Liver (tissue), 9 donors: ENCODE results near the gene C1QL2. TPM values are rescaled to one million over a fixed set of nuclear protein-coding genes. Genes with fewer than 3 reads are reported as not detected.

ENCODE experiments used
- DNase-seq: peaks from one replicate; pipeline ENCODE4 v3.0.0-alpha.2; 2017; ENCODE audit warnings: low spot score
- H3K27ac ChIP-seq, 2 donors: one replicate each; pipeline ENCODE4 v1.7.0; 2013; ENCODE audit warnings: inconsistent platforms in 2 of 2, low read length in 2 of 2, control low read depth in 1 of 2, low read depth in 1 of 2, mild to moderate bottlenecking in 1 of 2
- H3K27me3 ChIP-seq, 4 donors: one replicate each; pipeline versions ENCODE4 v1.6.1 to v1.7.0; 2013; ENCODE audit warnings: low read length in 3 of 4, inconsistent platforms in 1 of 4, mild to moderate bottlenecking in 1 of 4, moderate library complexity in 1 of 4; ENCODE audit not compliant: control insufficient read depth in 4 of 4, insufficient read depth in 4 of 4
- H3K36me3 ChIP-seq, 4 donors: one replicate each; pipeline versions ENCODE4 v1.6.1 to v1.7.0; 2013; ENCODE audit warnings: low read length in 3 of 4, mild to moderate bottlenecking in 3 of 4, low read depth in 1 of 4, moderate library complexity in 1 of 4; ENCODE audit not compliant: control insufficient read depth in 4 of 4, insufficient read depth in 3 of 4
- H3K4me1 ChIP-seq, 4 donors: one replicate each; pipeline versions ENCODE4 v1.6.1 to v1.7.0; 2013; ENCODE audit warnings: low read length in 3 of 4, mild to moderate bottlenecking in 3 of 4, moderate library complexity in 1 of 4; ENCODE audit not compliant: control insufficient read depth in 4 of 4, insufficient read depth in 4 of 4
- H3K4me3 ChIP-seq, 3 donors: one replicate each; pipeline versions ENCODE4 v1.6.1 to v1.7.0; 2013; ENCODE audit warnings: low read length in 3 of 3, control low read depth in 1 of 3, low read depth in 1 of 3, mild to moderate bottlenecking in 1 of 3
- H3K9ac ChIP-seq, 2 donors: one replicate each; pipeline ENCODE4 v1.7.0; 2013; ENCODE audit warnings: low read length in 2 of 2, mild to moderate bottlenecking in 2 of 2, moderate library complexity in 2 of 2, control low read depth in 1 of 2, low read depth in 1 of 2
- H3K9me3 ChIP-seq, 4 donors: one replicate each; pipeline versions ENCODE4 v1.6.1 to v1.7.0; 2013; ENCODE audit warnings: low read length in 3 of 4; ENCODE audit not compliant: control insufficient read depth in 4 of 4
- EGR1 ChIP-seq, 2 donors: IDR thresholded peaks; 2 replicates each; pipeline ENCODE4 v1.6.1; 2016 to 2018; ENCODE audit warnings: antibody characterized with exemption in 2 of 2, low read depth in 2 of 2
- FOXA1 ChIP-seq: IDR thresholded peaks from 2 replicates; pipeline ENCODE4 v1.6.1; 2016; ENCODE audit warnings: antibody characterized with exemption
- FOXA2 ChIP-seq: IDR thresholded peaks from 2 replicates; pipeline ENCODE4 v1.6.1; 2016; ENCODE audit warnings: antibody characterized with exemption
- GABPA ChIP-seq, 2 donors: IDR thresholded peaks in 1 of 2; conservative IDR thresholded peaks in 1 of 2; 2 replicates each; pipeline ENCODE4 v1.6.1; 2016; ENCODE audit warnings: antibody characterized with exemption in 2 of 2, mild to moderate bottlenecking in 1 of 2, moderate library complexity in 1 of 2
- JUND ChIP-seq, 2 donors: IDR thresholded peaks; 2 replicates each; pipeline ENCODE4 v1.6.1; 2016; ENCODE audit warnings: antibody characterized with exemption in 2 of 2
- MAX ChIP-seq: IDR thresholded peaks from 2 replicates; pipeline ENCODE4 v1.6.1; 2016; ENCODE audit warnings: antibody characterized with exemption
- NR2F2 ChIP-seq: IDR thresholded peaks from 2 replicates; pipeline ENCODE4 v1.6.1; 2016; ENCODE audit warnings: antibody characterized with exemption
- RAD21 ChIP-seq, 2 donors: IDR thresholded peaks; 2 replicates each; pipeline ENCODE4 v1.6.1; 2016; ENCODE audit warnings: antibody characterized with exemption in 2 of 2, mild to moderate bottlenecking in 2 of 2
- REST ChIP-seq: IDR thresholded peaks from 2 replicates; pipeline ENCODE4 v1.6.1; 2016; ENCODE audit warnings: antibody characterized with exemption, mild to moderate bottlenecking
- RXRA ChIP-seq, 2 donors: IDR thresholded peaks; 2 replicates each; pipeline ENCODE4 v1.6.1; 2017 to 2018; ENCODE audit warnings: antibody characterized with exemption in 2 of 2, mild to moderate bottlenecking in 1 of 2
- TAF1 ChIP-seq: conservative IDR thresholded peaks from 2 replicates; pipeline ENCODE4 v1.6.1; 2016; ENCODE audit warnings: antibody characterized with exemption, mild to moderate bottlenecking
- YY1 ChIP-seq: IDR thresholded peaks from 2 replicates; pipeline ENCODE4 v1.6.1; 2016; ENCODE audit warnings: antibody characterized with exemption, mild to moderate bottlenecking
- WGBS: extraction: QIAGEN DNeasy Blood & Tissue Kit; methylation state at CpG from one replicate; pipeline ENCODE4 v1.1.7; 2013; 5-methylcytosine and 5-hydroxymethylcytosine counted together
- polyA plus RNA-seq, 2 donors: library from polyadenylated mRNA; stranded (reverse) in 1 of 2; unstranded in 1 of 2; fragments of 200-250 nt in 1 of 2; fragments of >200 nt in 1 of 2; fragmentation: Nextera tagmentation in 1 of 2; extraction: Ambion mirVana in 1 of 2; gene quantifications; one replicate each; pipeline versions ENCODE4 v1.2.1 to v1.2.3, GENCODE V29; 2013 to 2015
- total RNA-seq, 2 donors: library from RNA; depleted of rRNA; stranded (reverse); fragments of >200 nt; gene quantifications; one replicate each; pipeline ENCODE4 v1.2.3, GENCODE V29; 2014
- TF ChIP-seq, protein P1 (sequence below): fragments of 150-350 bp; IDR thresholded peaks from 2 replicates; pipeline ENCODE4 v1.5.1; 2017; ENCODE audit warnings: improper control_type of control experiment, low read depth, low read length; ENCODE audit not compliant: missing input control
- TF ChIP-seq, protein P2 (sequence below): IDR thresholded peaks from 2 replicates; pipeline ENCODE4 v1.6.1; 2016; ENCODE audit warnings: antibody characterized with exemption
- donor health status: healthy.
- donor health status: healthy.
- donor health status: healthy.
- donor health status: healthy.
- donor health status: healthy.

C1QL2 gene
- total and polyA plus RNA-seq, 4 donors, result not detected

DNA sequence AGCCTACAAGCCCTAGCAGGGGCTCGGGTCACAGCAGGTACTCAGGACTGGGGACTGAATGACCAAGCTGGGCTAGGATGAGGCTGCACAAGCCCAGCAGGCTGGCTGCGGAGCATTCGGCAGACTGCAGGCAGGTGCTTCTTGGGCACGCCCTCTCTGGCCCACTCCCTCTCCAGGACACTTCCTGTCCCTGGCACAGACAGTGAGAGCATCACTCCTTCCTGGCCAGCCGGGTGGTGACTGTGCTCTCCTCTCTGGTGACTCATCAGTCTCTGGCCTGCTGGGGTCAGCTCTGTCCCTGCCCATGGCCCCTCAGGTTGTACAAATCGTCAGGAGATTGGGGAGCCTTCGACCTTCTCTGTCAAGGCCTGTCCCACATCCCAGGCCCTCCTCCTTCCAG lies 22.5 kb downstream of the C1QL2 start:
- H3K27me3 ChIP-seq, result no peaks in the 10 kb centered on the region
- no peak for DNase-seq
- 61% methylated on average over 7 of the region's 7 CpGs for WGBS

More for the DNA sequence above, 22.5 kb downstream of the C1QL2 start:
- TF ChIP-seq, protein P1, sequence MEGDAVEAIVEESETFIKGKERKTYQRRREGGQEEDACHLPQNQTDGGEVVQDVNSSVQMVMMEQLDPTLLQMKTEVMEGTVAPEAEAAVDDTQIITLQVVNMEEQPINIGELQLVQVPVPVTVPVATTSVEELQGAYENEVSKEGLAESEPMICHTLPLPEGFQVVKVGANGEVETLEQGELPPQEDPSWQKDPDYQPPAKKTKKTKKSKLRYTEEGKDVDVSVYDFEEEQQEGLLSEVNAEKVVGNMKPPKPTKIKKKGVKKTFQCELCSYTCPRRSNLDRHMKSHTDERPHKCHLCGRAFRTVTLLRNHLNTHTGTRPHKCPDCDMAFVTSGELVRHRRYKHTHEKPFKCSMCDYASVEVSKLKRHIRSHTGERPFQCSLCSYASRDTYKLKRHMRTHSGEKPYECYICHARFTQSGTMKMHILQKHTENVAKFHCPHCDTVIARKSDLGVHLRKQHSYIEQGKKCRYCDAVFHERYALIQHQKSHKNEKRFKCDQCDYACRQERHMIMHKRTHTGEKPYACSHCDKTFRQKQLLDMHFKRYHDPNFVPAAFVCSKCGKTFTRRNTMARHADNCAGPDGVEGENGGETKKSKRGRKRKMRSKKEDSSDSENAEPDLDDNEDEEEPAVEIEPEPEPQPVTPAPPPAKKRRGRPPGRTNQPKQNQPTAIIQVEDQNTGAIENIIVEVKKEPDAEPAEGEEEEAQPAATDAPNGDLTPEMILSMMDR, result no peak
- TF ChIP-seq NR2F2, result no peak
- TF ChIP-seq YY1, result no peak
- TF ChIP-seq FOXA2, result no peak
- TF ChIP-seq, protein P2, sequence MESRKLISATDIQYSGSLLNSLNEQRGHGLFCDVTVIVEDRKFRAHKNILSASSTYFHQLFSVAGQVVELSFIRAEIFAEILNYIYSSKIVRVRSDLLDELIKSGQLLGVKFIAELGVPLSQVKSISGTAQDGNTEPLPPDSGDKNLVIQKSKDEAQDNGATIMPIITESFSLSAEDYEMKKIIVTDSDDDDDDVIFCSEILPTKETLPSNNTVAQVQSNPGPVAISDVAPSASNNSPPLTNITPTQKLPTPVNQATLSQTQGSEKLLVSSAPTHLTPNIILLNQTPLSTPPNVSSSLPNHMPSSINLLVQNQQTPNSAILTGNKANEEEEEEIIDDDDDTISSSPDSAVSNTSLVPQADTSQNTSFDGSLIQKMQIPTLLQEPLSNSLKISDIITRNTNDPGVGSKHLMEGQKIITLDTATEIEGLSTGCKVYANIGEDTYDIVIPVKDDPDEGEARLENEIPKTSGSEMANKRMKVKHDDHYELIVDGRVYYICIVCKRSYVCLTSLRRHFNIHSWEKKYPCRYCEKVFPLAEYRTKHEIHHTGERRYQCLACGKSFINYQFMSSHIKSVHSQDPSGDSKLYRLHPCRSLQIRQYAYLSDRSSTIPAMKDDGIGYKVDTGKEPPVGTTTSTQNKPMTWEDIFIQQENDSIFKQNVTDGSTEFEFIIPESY, result no peak
- TF ChIP-seq RAD21 (IDR thresholded peaks at IDR 0.05), result no peak
- TF ChIP-seq RXRA (IDR thresholded peaks at IDR 0.05), result no peak
- TF ChIP-seq JUND (IDR thresholded peaks at IDR 0.05), result no peak
- TF ChIP-seq FOXA1, result no peak
- no peak for TF ChIP-seq MAX
- TF ChIP-seq EGR1 (IDR thresholded peaks at IDR 0.05; ENCODE audit: low read depth in 2 of 2), result no peak
- no peak for TF ChIP-seq REST
- TF ChIP-seq GABPA (IDR thresholded peaks at IDR 0.05 in 1 of 2, conservative IDR thresholded peaks at IDR 0.05 in 1 of 2), result no peak
- TF ChIP-seq TAF1, result no peak
- H3K9ac ChIP-seq, result no peak overlapping the region
- no peaks in the 10 kb centered on the region for H3K4me1 ChIP-seq
- no peak overlapping the region for H3K4me3 ChIP-seq
- no peak overlapping the region for H3K27ac ChIP-seq
- no peaks in the 10 kb centered on the region for H3K9me3 ChIP-seq
- H3K36me3 ChIP-seq, result no peaks in the 10 kb centered on the region
